ENCODE measurements around the gene SDK1.

SDK1 gene

GRCh38 chr7:4151926-4152549, 851.0 kb downstream of the SDK1 start:
- Histone ChIP-seq H2BK12ac (ENCODE audit: low read length) (no peak overlapping the region), H3K9me3 (ENCODE audit: insufficient read depth, low read depth, low read length) (peaks cover 2% of the 10 kb centered on the region), H4K8ac (ENCODE audit: low read depth, low read length) (no peak overlapping the region), H2BK5ac (ENCODE audit: low read depth, low read length, poor library complexity) (no peak overlapping the region), H3K4me2 (ENCODE audit: low read length) (no peak overlapping the region), H3K27me3 (ENCODE audit: insufficient read depth, low read length) (no peaks in the 10 kb centered on the region), H2BK120ac (ENCODE audit: insufficient read depth, low read length, poor library complexity) (no peak overlapping the region), H3K4me3 (ENCODE audit: low read depth, low read length) (no peak overlapping the region), H3K4me1 (ENCODE audit: control insufficient read depth in 1 of 2, insufficient read depth in 2 of 2, low read length in 2 of 2) (peaks cover 0 to 5% of the 10 kb centered on the region in 2 experiments), H3K4ac (ENCODE audit: low read depth, low read length) (no peak overlapping the region), H3K18ac (ENCODE audit: low read length) (no peak overlapping the region), H2AK5ac (ENCODE audit: low read length) (no peak overlapping the region), H3K27ac (ENCODE audit: low read depth, low read length) (no peak overlapping the region), H3K79me1 (ENCODE audit: low read length) (no peaks in the 10 kb centered on the region), H3K14ac (ENCODE audit: low read length) (no peak overlapping the region), H3K36me3 (ENCODE audit: control insufficient read depth in 1 of 2, insufficient read depth in 2 of 2, low read length in 2 of 2) (peaks cover 16 to 21% of the 10 kb centered on the region in 2 experiments), H2AFZ (ENCODE audit: insufficient read depth, low read length, poor library complexity) (no peak overlapping the region), H3K23ac (ENCODE audit: low read length) (peak overlapping the region; percentile 21), H4K91ac (ENCODE audit: low read depth, low read length) (no peak overlapping the region), H3K79me2 (ENCODE audit: control insufficient read depth, insufficient read depth, low read length, poor library complexity) (no peaks in the 10 kb centered on the region), H3K9ac (ENCODE audit: low read length) (no peak overlapping the region), H4K12ac (ENCODE audit: low read depth, low read length) (no peak overlapping the region)
- WGBS (ENCODE audit: extremely low coverage, insufficient coverage, insufficient read length): no CpG with 5 or more reads among the region's 13 CpGs
- DNase-seq: no peak

GRCh38 chr7:4154882-4155535, 854.0 kb downstream of the SDK1 start:
- no peak overlapping the region for H2AK5ac ChIP-seq (ENCODE audit: low read length)
- H2BK5ac ChIP-seq (ENCODE audit: low read depth, low read length, poor library complexity): no peak overlapping the region
- H3K4ac ChIP-seq (ENCODE audit: low read depth, low read length): no peak overlapping the region
- H4K8ac ChIP-seq (ENCODE audit: low read depth, low read length): no peak overlapping the region
- no peak overlapping the region for H2BK12ac ChIP-seq (ENCODE audit: low read length)
- no peaks in the 10 kb centered on the region for H3K79me2 ChIP-seq (ENCODE audit: control insufficient read depth, insufficient read depth, low read length, poor library complexity)
- H3K4me2 ChIP-seq (ENCODE audit: low read length): no peak overlapping the region
- H3K23ac ChIP-seq (ENCODE audit: low read length): no peak overlapping the region
- no peak overlapping the region for H3K9ac ChIP-seq (ENCODE audit: low read length)
- no peak overlapping the region for H2AFZ ChIP-seq (ENCODE audit: insufficient read depth, low read length, poor library complexity)
- no peaks in the 10 kb centered on the region for H3K79me1 ChIP-seq (ENCODE audit: low read length)
- H3K4me1 ChIP-seq (ENCODE audit: control insufficient read depth in 1 of 2, insufficient read depth in 2 of 2, low read length in 2 of 2): peaks cover 0 to 5% of the 10 kb centered on the region in 2 experiments
- H3K18ac ChIP-seq (ENCODE audit: low read length): no peak overlapping the region
- H3K27ac ChIP-seq (ENCODE audit: low read depth, low read length): no peak overlapping the region
- H3K36me3 ChIP-seq (ENCODE audit: control insufficient read depth in 1 of 2, insufficient read depth in 2 of 2, low read length in 2 of 2): peaks cover 4 to 18% of the 10 kb centered on the region in 2 experiments
- no peak overlapping the region for H4K12ac ChIP-seq (ENCODE audit: low read depth, low read length)
- H3K27me3 ChIP-seq (ENCODE audit: insufficient read depth, low read length): no peaks in the 10 kb centered on the region
- H3K14ac ChIP-seq (ENCODE audit: low read length): no peak overlapping the region
- DNase-seq: no peak
- no peak overlapping the region for H2BK120ac ChIP-seq (ENCODE audit: insufficient read depth, low read length, poor library complexity)
- H4K91ac ChIP-seq (ENCODE audit: low read depth, low read length): no peak overlapping the region
- WGBS (ENCODE audit: extremely low coverage, insufficient coverage, insufficient read length): no CpG with 5 or more reads among the region's 12 CpGs
- no peak overlapping the region for H3K4me3 ChIP-seq (ENCODE audit: low read depth, low read length)
- H3K9me3 ChIP-seq (ENCODE audit: insufficient read depth, low read depth, low read length): no peaks in the 10 kb centered on the region

- no peak overlapping the region for H2AFZ ChIP-seq (ENCODE audit: insufficient read depth, low read length, poor library complexity)
- no peak overlapping the region for H3K9ac ChIP-seq (ENCODE audit: low read length)
- H3K27me3 ChIP-seq (ENCODE audit: insufficient read depth, low read length): no peaks in the 10 kb centered on the region
- no peaks in the 10 kb centered on the region for H3K79me2 ChIP-seq (ENCODE audit: control insufficient read depth, insufficient read depth, low read length, poor library complexity)
- no peak overlapping the region for H3K4ac ChIP-seq (ENCODE audit: low read depth, low read length)
- H3K4me3 ChIP-seq (ENCODE audit: low read depth, low read length): no peak overlapping the region
- no peak overlapping the region for H3K23ac ChIP-seq (ENCODE audit: low read length)
- WGBS (ENCODE audit: extremely low coverage, insufficient coverage, insufficient read length): no CpG with 5 or more reads among the region's 5 CpGs
- H3K4me1 ChIP-seq (ENCODE audit: control insufficient read depth in 1 of 2, insufficient read depth in 2 of 2, low read length in 2 of 2): peaks cover 0 to 5% of the 10 kb centered on the region in 2 experiments
- H3K79me1 ChIP-seq (ENCODE audit: low read length): no peaks in the 10 kb centered on the region
- no peak overlapping the region for H2AK5ac ChIP-seq (ENCODE audit: low read length)
- H3K36me3 ChIP-seq (ENCODE audit: control insufficient read depth in 1 of 2, insufficient read depth in 2 of 2, low read length in 2 of 2): peaks cover 6 to 14% of the 10 kb centered on the region in 2 experiments
- H4K12ac ChIP-seq (ENCODE audit: low read depth, low read length): no peak overlapping the region
- no peak overlapping the region for H3K14ac ChIP-seq (ENCODE audit: low read length)
- no peaks in the 10 kb centered on the region for H3K9me3 ChIP-seq (ENCODE audit: insufficient read depth, low read depth, low read length)
- H2BK5ac ChIP-seq (ENCODE audit: low read depth, low read length, poor library complexity): no peak overlapping the region
- H3K27ac ChIP-seq (ENCODE audit: low read depth, low read length): no peak overlapping the region
- H3K18ac ChIP-seq (ENCODE audit: low read length): no peak overlapping the region
- H2BK120ac ChIP-seq (ENCODE audit: insufficient read depth, low read length, poor library complexity): no peak overlapping the region
- H4K8ac ChIP-seq (ENCODE audit: low read depth, low read length): no peak overlapping the region
- no peak overlapping the region for H4K91ac ChIP-seq (ENCODE audit: low read depth, low read length)
- no peak overlapping the region for H3K4me2 ChIP-seq (ENCODE audit: low read length)
- DNase-seq: no peak
- no peak overlapping the region for H2BK12ac ChIP-seq (ENCODE audit: low read length)
Observed at GRCh38 chr7:4156190-4156589, 855.1 kb downstream of the SDK1 start.

GRCh38 chr7:4157651-4158050, 856.6 kb downstream of the SDK1 start:
- Histone ChIP-seq H2BK12ac (ENCODE audit: low read length) (no peak overlapping the region), H2BK120ac (ENCODE audit: insufficient read depth, low read length, poor library complexity) (no peak overlapping the region), H3K36me3 (ENCODE audit: control insufficient read depth in 1 of 2, insufficient read depth in 2 of 2, low read length in 2 of 2) (peaks cover 9 to 14% of the 10 kb centered on the region in 2 experiments), H3K9me3 (ENCODE audit: insufficient read depth, low read depth, low read length) (no peaks in the 10 kb centered on the region), H3K4me1 (ENCODE audit: control insufficient read depth in 1 of 2, insufficient read depth in 2 of 2, low read length in 2 of 2) (peaks cover 0 to 5% of the 10 kb centered on the region in 2 experiments), H4K91ac (ENCODE audit: low read depth, low read length) (no peak overlapping the region), H4K12ac (ENCODE audit: low read depth, low read length) (no peak overlapping the region), H4K8ac (ENCODE audit: low read depth, low read length) (no peak overlapping the region), H3K14ac (ENCODE audit: low read length) (no peak overlapping the region), H3K9ac (ENCODE audit: low read length) (no peak overlapping the region), H2AFZ (ENCODE audit: insufficient read depth, low read length, poor library complexity) (no peak overlapping the region), H3K23ac (ENCODE audit: low read length) (no peak overlapping the region), H2BK5ac (ENCODE audit: low read depth, low read length, poor library complexity) (no peak overlapping the region), H3K4me2 (ENCODE audit: low read length) (no peak overlapping the region), H3K27ac (ENCODE audit: low read depth, low read length) (no peak overlapping the region), H3K27me3 (ENCODE audit: insufficient read depth, low read length) (no peaks in the 10 kb centered on the region), H2AK5ac (ENCODE audit: low read length) (no peak overlapping the region), H3K79me1 (ENCODE audit: low read length) (no peaks in the 10 kb centered on the region), H3K79me2 (ENCODE audit: control insufficient read depth, insufficient read depth, low read length, poor library complexity) (no peaks in the 10 kb centered on the region), H3K18ac (ENCODE audit: low read length) (no peak overlapping the region), H3K4me3 (ENCODE audit: low read depth, low read length) (no peak overlapping the region), H3K4ac (ENCODE audit: low read depth, low read length) (no peak overlapping the region)
- no peak for DNase-seq
- WGBS (ENCODE audit: extremely low coverage, insufficient coverage, insufficient read length): no CpG with 5 or more reads among the region's 10 CpGs

Measured in trophoblast cell (in vitro differentiated cells and primary cell).